Spinal cord (tissue), 10 donors: Measurements from ENCODE around the gene ZNF280D. TPM values are rescaled to one million over a fixed set of nuclear protein-coding genes. Genes with fewer than 3 reads are reported as not detected.

ENCODE experiments used
- DNase-seq, 6 donors: peaks; one replicate each; pipeline versions ENCODE4 v3.0.0 to v3.0.0-alpha.2; 2013 to 2015; ENCODE audit warnings: low spot score in 6 of 6, low read depth in 4 of 6
- H3K27ac ChIP-seq: one replicate; pipeline ENCODE4 v1.5.1; 2013; ENCODE audit warnings: low read depth, low read length, control low read depth
- H3K27me3 ChIP-seq: one replicate; pipeline ENCODE4 v1.6.1; 2013; ENCODE audit warnings: low read length; ENCODE audit not compliant: control insufficient read depth, insufficient read depth
- H3K36me3 ChIP-seq: one replicate; pipeline ENCODE4 v1.6.1; 2013; ENCODE audit warnings: low read length; ENCODE audit not compliant: control insufficient read depth, insufficient read depth
- H3K4me1 ChIP-seq: one replicate; pipeline ENCODE4 v1.6.1; 2013; ENCODE audit warnings: low read length; ENCODE audit not compliant: control insufficient read depth, insufficient read depth
- H3K4me3 ChIP-seq: one replicate; pipeline ENCODE4 v1.5.1; 2013; ENCODE audit warnings: low read depth, low read length, control low read depth
- H3K9me3 ChIP-seq: one replicate; pipeline ENCODE4 v1.6.1; 2013; ENCODE audit warnings: low read length; ENCODE audit not compliant: control insufficient read depth, insufficient read depth
- WGBS: methylation state at CpG from one replicate; pipeline ENCODE4 v1.1.5; 2013; ENCODE audit warnings: missing lambda C conversion rate; ENCODE audit not compliant: insufficient coverage; 5-methylcytosine and 5-hydroxymethylcytosine counted together
- polyA plus RNA-seq, 2 donors: library from polyadenylated mRNA; unstranded; fragments of 120-200 nt; gene quantifications; one replicate each; pipeline ENCODE4 v1.2.1, GENCODE V29; 2013; ENCODE audit not compliant: insufficient read length in 2 of 2
- total RNA-seq, 2 donors: library from RNA; depleted of rRNA in 1 of 2; stranded (reverse); fragments of 120-200 nt in 1 of 2; fragments of >200 nt in 1 of 2; gene quantifications; one replicate each; pipeline versions ENCODE4 v1.2.3 to v1.2.4, GENCODE V29; 2013 to 2014
- donor health status: healthy.

The ZNF280D gene
- total and polyA plus RNA-seq, 4 donors: 40.2 to 98.6 (median 47.7) TPM

GRCh38 chr15:56736308-56736707, 3.0 kb upstream of the ZNF280D start:
- no peaks in the 10 kb centered on the region for H3K36me3 ChIP-seq
- no peak for DNase-seq
- H3K4me3 ChIP-seq: no peak overlapping the region
- H3K27ac ChIP-seq: no peak overlapping the region
- H3K9me3 ChIP-seq: peaks cover 3% of the 10 kb centered on the region
- WGBS: 88% methylated on average over 6 of the region's 6 CpGs
- peaks cover 7% of the 10 kb centered on the region for H3K4me1 ChIP-seq
- no peaks in the 10 kb centered on the region for H3K27me3 ChIP-seq

- Histone ChIP-seq H3K9me3 (peaks cover 3% of the 10 kb centered on the region), H3K4me3 (no peak overlapping the region), H3K27ac (no peak overlapping the region), H3K36me3 (no peaks in the 10 kb centered on the region), H3K27me3 (no peaks in the 10 kb centered on the region), H3K4me1 (peaks cover 11% of the 10 kb centered on the region)
- DNase-seq: no peak
- WGBS: 100% methylated on average over 1 of the region's 3 CpGs
These were observed 2.3 kb upstream of the ZNF280D start for GRCh38 chr15:56735589-56735988.

- Histone ChIP-seq H3K27me3 (no peaks in the 10 kb centered on the region), H3K9me3 (peaks cover 3% of the 10 kb centered on the region), H3K4me3 (peak overlapping the region; percentile 35), H3K36me3 (no peaks in the 10 kb centered on the region), H3K27ac (peak overlapping the region; percentile 95), H3K4me1 (peaks cover 11% of the 10 kb centered on the region)
- WGBS: 82% methylated on average over 8 of the region's 9 CpGs
- DNase-seq: peak in 2 of 6 donors; percentile 14 to 23
These were observed 815 bp upstream of the ZNF280D start for GRCh38 chr15:56734013-56734635.

GRCh38 chr15:56732886-56733135, 498 bp downstream of the ZNF280D start:
- Histone ChIP-seq H3K4me3 (peak overlapping the region; percentile 69), H3K4me1 (peaks cover 11% of the 10 kb centered on the region), H3K27me3 (no peaks in the 10 kb centered on the region), H3K27ac (peak overlapping the region; percentile 95), H3K36me3 (no peaks in the 10 kb centered on the region), H3K9me3 (peaks cover 3% of the 10 kb centered on the region)
- peak in 2 of 6 donors; percentile 38 to 83 for DNase-seq
- WGBS: 0% methylated on average over 4 of the region's 8 CpGs

- H3K36me3 ChIP-seq: no peaks in the 10 kb centered on the region
- H3K9me3 ChIP-seq: peaks cover 3% of the 10 kb centered on the region
- H3K27ac ChIP-seq: peak overlapping the region; percentile 95
- H3K27me3 ChIP-seq: no peaks in the 10 kb centered on the region
- peak overlapping the region; percentile 69 for H3K4me3 ChIP-seq
- WGBS: 0% methylated on average over 3 of the region's 12 CpGs
- DNase-seq: peak; percentile 5 to 74 (median 44)
- peaks cover 11% of the 10 kb centered on the region for H3K4me1 ChIP-seq
These were observed 999 bp downstream of the ZNF280D start for GRCh38 chr15:56732135-56732885.

- H3K27ac ChIP-seq: peak overlapping the region; percentile 95
- WGBS: 90% methylated on average over 5 of the region's 8 CpGs
- DNase-seq: no peak
These were observed 1.8 kb downstream of the ZNF280D start for GRCh38 chr15:56731548-56731947.

GRCh38 chr15:56729561-56729960, 3.7 kb downstream of the ZNF280D start:
- H3K4me1 ChIP-seq: peaks cover 11% of the 10 kb centered on the region
- no peaks in the 10 kb centered on the region for H3K27me3 ChIP-seq
- H3K27ac ChIP-seq: no peak overlapping the region
- H3K9me3 ChIP-seq: peaks cover 3% of the 10 kb centered on the region
- no peaks in the 10 kb centered on the region for H3K36me3 ChIP-seq
- WGBS: no CpG with 5 or more reads among the region's 2 CpGs
- no peak for DNase-seq
- H3K4me3 ChIP-seq: no peak overlapping the region

More at GRCh38 chr15:56731548-56731947, 1.8 kb downstream of the ZNF280D start:
- H3K36me3 ChIP-seq: no peaks in the 10 kb centered on the region
- no peaks in the 10 kb centered on the region for H3K27me3 ChIP-seq
- peaks cover 3% of the 10 kb centered on the region for H3K9me3 ChIP-seq
- peaks cover 11% of the 10 kb centered on the region for H3K4me1 ChIP-seq
- H3K4me3 ChIP-seq: peak overlapping the region; percentile 69

GRCh38 chr15:56725386-56725785, 7.9 kb downstream of the ZNF280D start:
- Histone ChIP-seq H3K4me3 (no peak overlapping the region), H3K4me1 (no peaks in the 10 kb centered on the region), H3K27me3 (no peaks in the 10 kb centered on the region), H3K36me3 (no peaks in the 10 kb centered on the region), H3K27ac (no peak overlapping the region), H3K9me3 (no peaks in the 10 kb centered on the region)
- WGBS: no CpG with 5 or more reads among the region's 1 CpG
- no peak for DNase-seq

- Histone ChIP-seq H3K9me3 (no peaks in the 10 kb centered on the region), H3K4me1 (no peaks in the 10 kb centered on the region), H3K4me3 (no peak overlapping the region), H3K27ac (no peak overlapping the region), H3K27me3 (no peaks in the 10 kb centered on the region), H3K36me3 (no peaks in the 10 kb centered on the region)
- no peak for DNase-seq
- WGBS: no CpG with 5 or more reads among the region's 3 CpGs
These were observed 9.1 kb downstream of the ZNF280D start for GRCh38 chr15:56724232-56724631.

- no CpG with 5 or more reads among the region's 4 CpGs for WGBS
These were observed 9.5 kb downstream of the ZNF280D start for GRCh38 chr15:56723787-56724186.

More at GRCh38 chr15:56723787-56724186, 9.5 kb downstream of the ZNF280D start:
- Histone ChIP-seq H3K4me1 (no peaks in the 10 kb centered on the region), H3K27me3 (no peaks in the 10 kb centered on the region), H3K27ac (no peak overlapping the region), H3K9me3 (no peaks in the 10 kb centered on the region), H3K4me3 (no peak overlapping the region), H3K36me3 (no peaks in the 10 kb centered on the region)
- no peak for DNase-seq
